ENCODE data around the gene UGT1A7.

The UGT1A7 gene

GRCh38 chr2:233764264-233764663 lies 82.6 kb downstream of the UGT1A7 start:
- DNase-seq (ENCODE audit: low read depth), result no peak
- TF ChIP-seq CTCF (IDR thresholded peaks at IDR 0.05; ENCODE audit: control insufficient read depth, extremely low read depth, insufficient read depth), result no peak
- H3K4me3 ChIP-seq (ENCODE audit: low read depth, low read length), result no peak overlapping the region

- no peak for TF ChIP-seq CTCF (IDR thresholded peaks at IDR 0.05; ENCODE audit: control insufficient read depth, extremely low read depth, insufficient read depth)
- no peak overlapping the region for H3K4me3 ChIP-seq (ENCODE audit: low read depth, low read length)
- DNase-seq (ENCODE audit: low read depth), result no peak
Observed at GRCh38 chr2:233764761-233765160, 83.1 kb downstream of the UGT1A7 start.

GRCh38 chr2:233766416-233766815 lies 84.7 kb downstream of the UGT1A7 start:
- TF ChIP-seq CTCF (IDR thresholded peaks at IDR 0.05; ENCODE audit: control insufficient read depth, extremely low read depth, insufficient read depth), result no peak
- no peak overlapping the region for H3K4me3 ChIP-seq (ENCODE audit: low read depth, low read length)
- no peak for DNase-seq (ENCODE audit: low read depth)

GRCh38 chr2:233768076-233768475 lies 86.4 kb downstream of the UGT1A7 start:
- no peak for DNase-seq (ENCODE audit: low read depth)
- no peak overlapping the region for H3K4me3 ChIP-seq (ENCODE audit: low read depth, low read length)
- no peak for TF ChIP-seq CTCF (IDR thresholded peaks at IDR 0.05; ENCODE audit: control insufficient read depth, extremely low read depth, insufficient read depth)

GRCh38 chr2:233769260-233769659 lies 87.6 kb downstream of the UGT1A7 start:
- no peak overlapping the region for H3K4me3 ChIP-seq (ENCODE audit: low read depth, low read length)
- DNase-seq (ENCODE audit: low read depth), result no peak
- TF ChIP-seq CTCF (IDR thresholded peaks at IDR 0.05; ENCODE audit: control insufficient read depth, extremely low read depth, insufficient read depth), result no peak

DNA sequence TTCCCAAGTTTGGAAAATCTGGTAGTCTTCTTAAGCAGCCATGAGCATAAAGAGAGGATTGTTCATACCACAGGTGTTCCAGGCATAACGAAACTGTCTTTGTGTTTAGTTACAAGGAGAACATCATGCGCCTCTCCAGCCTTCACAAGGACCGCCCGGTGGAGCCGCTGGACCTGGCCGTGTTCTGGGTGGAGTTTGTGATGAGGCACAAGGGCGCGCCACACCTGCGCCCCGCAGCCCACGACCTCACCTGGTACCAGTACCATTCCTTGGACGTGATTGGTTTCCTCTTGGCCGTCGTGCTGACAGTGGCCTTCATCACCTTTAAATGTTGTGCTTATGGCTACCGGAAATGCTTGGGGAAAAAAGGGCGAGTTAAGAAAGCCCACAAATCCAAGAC lies 90.5 kb downstream of the UGT1A7 start:
- DNase-seq (ENCODE audit: low read depth), result no peak
- no peak for TF ChIP-seq CTCF (IDR thresholded peaks at IDR 0.05; ENCODE audit: control insufficient read depth, extremely low read depth, insufficient read depth)
- H3K4me3 ChIP-seq (ENCODE audit: low read depth, low read length), result no peak overlapping the region

- no peak overlapping the region for H3K4me3 ChIP-seq (ENCODE audit: low read depth, low read length)
- no peak for DNase-seq (ENCODE audit: low read depth)
- TF ChIP-seq CTCF (IDR thresholded peaks at IDR 0.05; ENCODE audit: control insufficient read depth, extremely low read depth, insufficient read depth), result peak; percentile 49
Observed at GRCh38 chr2:233772583-233772982, 90.9 kb downstream of the UGT1A7 start.
